Activated B cell treated with CpG ODN at 0.5 μM for 24 hours (primary cell): Measurements from ENCODE around the gene NOL9. TPM values are rescaled to one million over a fixed set of nuclear protein-coding genes. Genes with fewer than 3 reads are reported as not detected.
"Not testable (repeated sequence)": the region's sequence is repeated elsewhere in the genome, so short reads cannot be mapped to it uniquely, and the experiment has no call there.

Source experiments
- ATAC-seq: fragments of 200-7000 bp; cut with Tn5 transposase; one replicate; pipeline ENCODE4 v1.10.0; 2021; ENCODE audit warnings: low read depth, mild to moderate bottlenecking, moderate library complexity
- CTCF ChIA-PET: fragments of 350-600 bp; sonication (Branson Sonifier 250); formaldehyde crosslinking; loops from one replicate; lab custom pipeline; 2021; ENCODE audit warnings: antibody characterized with exemption; lab: Charles Lee
- POLR2A ChIA-PET: fragments of 350-600 bp; sonication (Branson Sonifier 250); formaldehyde crosslinking; loops from one replicate; lab custom pipeline; 2021; ENCODE audit warnings: antibody characterized with exemption; lab: Charles Lee
- DNase-seq: peaks from one replicate; pipeline ENCODE4 v3.0.0; 2022
- H3K27ac Mint-ChIP-seq: one replicate; pipeline ENCODE4 v1.8.0; 2020; ENCODE audit warnings: mixed read lengths
- H3K27me3 Mint-ChIP-seq: one replicate; pipeline ENCODE4 v1.8.0; 2021; ENCODE audit warnings: mixed read lengths
- H3K36me3 Mint-ChIP-seq: one replicate; pipeline ENCODE4 v1.8.0; 2021; ENCODE audit warnings: low read depth, mixed read lengths
- H3K4me1 Mint-ChIP-seq: one replicate; pipeline ENCODE4 v1.8.0; 2021; ENCODE audit warnings: mixed read lengths
- H3K4me3 Mint-ChIP-seq: one replicate; pipeline ENCODE4 v1.8.0; 2020; ENCODE audit warnings: mild to moderate bottlenecking, mixed read lengths
- H3K9me3 Mint-ChIP-seq: one replicate; pipeline ENCODE4 v1.8.0; 2020; ENCODE audit warnings: mixed read lengths
- intact Hi-C: fragments of 100-400 bp; cut with micrococcal nuclease; formaldehyde crosslinking; loops from one replicate; pipeline ENCODE4 v1.15.1; 2024
- total RNA-seq: library from RNA; stranded (reverse); gene quantifications from 2 replicates; pipeline ENCODE4 v1.2.3, GENCODE V29; 2022
- TF ChIP-seq, protein P1 (sequence below): fragments of 200-600 bp; IDR thresholded peaks from one replicate; pipeline ENCODE4 v1.8.0; 2022; ENCODE audit warnings: antibody characterized with exemption, mild to moderate bottlenecking

The NOL9 gene
- total RNA-seq, 1 donor from 2014 or later: 58.6 TPM

- intact Hi-C loops: loop anchor here (1.0 kb wide), 1 partner anchor 100 kb away; the partner anchor contains the start of gene DNAJC11
- Mint-ChIP-seq H3K27ac (peak overlapping the region; percentile 91), H3K4me1 (peaks cover 41% of the 10 kb centered on the region)
Observed at GRCh38 chr1:6601049-6601922, 47.0 kb upstream of the NOL9 start.

GRCh38 chr1:6600410-6601048 is 46.2 kb upstream of the NOL9 start:
- Mint-ChIP-seq H3K9me3 (no peaks in the 10 kb centered on the region), H3K4me3 (peak overlapping the region; percentile 91), H3K4me1 (peaks cover 43% of the 10 kb centered on the region), H3K27ac (peak overlapping the region; percentile 91), H3K27me3 (no peaks in the 10 kb centered on the region), H3K36me3 (peaks cover 29% of the 10 kb centered on the region)
- intact Hi-C loops: loop anchor here (1.0 kb wide), 1 partner anchor 101 kb away; the partner anchor contains the start of gene DNAJC11
- no peak for DNase-seq
- ChIA-PET POLR2A (interaction anchor here (0.5 to 8.1 kb wide), 8 partner anchors 11 to 573 kb away, joined by 3 to 94 read pairs (median 6); partner anchors contain the start of genes NOL9, PHF13, TAS1R1 and ZBTB48), CTCF (interaction anchor here (1.3 to 2.9 kb wide), 2 partner anchors 19 to 46 kb away, joined by 4 to 11 read pairs; partner anchors contain the start of genes NOL9 and TAS1R1)
- peak; percentile 0 for ATAC-seq
- TF ChIP-seq, protein P1, sequence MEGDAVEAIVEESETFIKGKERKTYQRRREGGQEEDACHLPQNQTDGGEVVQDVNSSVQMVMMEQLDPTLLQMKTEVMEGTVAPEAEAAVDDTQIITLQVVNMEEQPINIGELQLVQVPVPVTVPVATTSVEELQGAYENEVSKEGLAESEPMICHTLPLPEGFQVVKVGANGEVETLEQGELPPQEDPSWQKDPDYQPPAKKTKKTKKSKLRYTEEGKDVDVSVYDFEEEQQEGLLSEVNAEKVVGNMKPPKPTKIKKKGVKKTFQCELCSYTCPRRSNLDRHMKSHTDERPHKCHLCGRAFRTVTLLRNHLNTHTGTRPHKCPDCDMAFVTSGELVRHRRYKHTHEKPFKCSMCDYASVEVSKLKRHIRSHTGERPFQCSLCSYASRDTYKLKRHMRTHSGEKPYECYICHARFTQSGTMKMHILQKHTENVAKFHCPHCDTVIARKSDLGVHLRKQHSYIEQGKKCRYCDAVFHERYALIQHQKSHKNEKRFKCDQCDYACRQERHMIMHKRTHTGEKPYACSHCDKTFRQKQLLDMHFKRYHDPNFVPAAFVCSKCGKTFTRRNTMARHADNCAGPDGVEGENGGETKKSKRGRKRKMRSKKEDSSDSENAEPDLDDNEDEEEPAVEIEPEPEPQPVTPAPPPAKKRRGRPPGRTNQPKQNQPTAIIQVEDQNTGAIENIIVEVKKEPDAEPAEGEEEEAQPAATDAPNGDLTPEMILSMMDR: no peak

More at GRCh38 chr1:6601049-6601922, 47.0 kb upstream of the NOL9 start:
- peak overlapping the region; percentile 91 for H3K4me3 Mint-ChIP-seq
- ChIA-PET POLR2A (interaction anchor here (0.6 to 8.1 kb wide), 11 partner anchors 11 to 410 kb away, joined by 3 to 94 read pairs (median 4); partner anchors contain the start of genes CAMTA1, NOL9, PHF13 and TAS1R1), CTCF (interaction anchor here (1.0 to 2.9 kb wide), 7 partner anchors 20 to 47 kb away, joined by 3 to 11 read pairs (median 4); partner anchors contain the start of genes NOL9, TAS1R1 and THAP3)
- no peaks in the 10 kb centered on the region for H3K27me3 Mint-ChIP-seq
- ATAC-seq: peak; percentile 39
- peak; percentile 52 for DNase-seq
- no peaks in the 10 kb centered on the region for H3K9me3 Mint-ChIP-seq
- H3K36me3 Mint-ChIP-seq: peaks cover 22% of the 10 kb centered on the region
- TF ChIP-seq, protein P1: no peak

DNA sequence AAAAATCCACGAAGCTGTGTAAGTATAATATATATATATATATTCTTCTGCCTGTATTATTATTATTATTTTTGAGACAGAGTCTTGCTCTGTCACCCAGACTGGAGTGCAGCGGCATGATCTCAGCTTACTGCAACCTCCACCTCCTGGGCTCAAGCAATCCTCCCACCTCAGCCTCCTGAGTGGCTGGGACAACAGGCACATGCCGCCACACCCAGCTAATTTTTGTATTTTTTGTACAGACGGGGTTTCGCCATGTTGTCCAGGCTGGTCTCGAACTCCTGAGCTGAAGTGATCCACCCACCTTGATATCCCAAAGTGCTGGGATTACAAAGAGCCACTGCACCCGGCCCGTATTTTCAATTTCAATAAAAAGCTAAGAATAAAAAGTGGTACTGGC is 45.7 kb upstream of the NOL9 start:
- H3K4me3 Mint-ChIP-seq: peak overlapping the region; percentile 91
- ChIA-PET POLR2A (interaction anchor here (0.5 to 8.1 kb wide), 6 partner anchors 12 to 573 kb away, joined by 3 to 94 read pairs (median 22); partner anchors contain the start of genes NOL9, PHF13, TAS1R1 and ZBTB48), CTCF (interaction anchor here (1.3 kb wide), 1 partner anchor 19 kb away, joined by 4 read pairs; no protein-coding TSS in a partner anchor)
- peaks cover 43% of the 10 kb centered on the region for H3K4me1 Mint-ChIP-seq
- H3K27ac Mint-ChIP-seq: peak overlapping the region; percentile 91
- DNase-seq, H3K27me3 Mint-ChIP-seq, ATAC-seq, H3K9me3 Mint-ChIP-seq: not testable (repeated sequence)
- peaks cover 35% of the 10 kb centered on the region for H3K36me3 Mint-ChIP-seq
- intact Hi-C loops: loop anchor here (2.0 kb wide), 1 partner anchor 13 kb away; the partner anchor contains the start of gene PHF13

- Mint-ChIP-seq H3K27me3 (no peaks in the 10 kb centered on the region), H3K27ac (peak overlapping the region; percentile 73), H3K4me3 (peak overlapping the region; percentile 70), H3K4me1 (peaks cover 42% of the 10 kb centered on the region), H3K9me3 (no peaks in the 10 kb centered on the region), H3K36me3 (peaks cover 39% of the 10 kb centered on the region)
- intact Hi-C loops: loop anchor here (2.0 kb wide), 1 partner anchor 13 kb away; the partner anchor contains the start of gene PHF13
- CTCF ChIA-PET: interaction anchor here (1.3 kb wide), 1 partner anchor 18 kb away, joined by 4 read pairs; no protein-coding TSS in a partner anchor
- TF ChIP-seq, protein P1: no peak
- POLR2A ChIA-PET: interaction anchor here (5.6 to 8.1 kb wide), 3 partner anchors 13 to 45 kb away, joined by 38 to 94 read pairs (median 64); partner anchors contain the start of genes NOL9, PHF13, TAS1R1 and ZBTB48
- DNase-seq (no peak), ATAC-seq (no peak)
Observed at GRCh38 chr1:6599141-6599975, 45.0 kb upstream of the NOL9 start.
